MG63 (cell line): ENCODE results near the gene ALDH1L1. TPM values are rescaled to one million over a fixed set of nuclear protein-coding genes. Genes with fewer than 3 reads are reported as not detected.

ENCODE experiments used
- DNase-seq: peaks from one replicate; pipeline ENCODE4 v3.0.0-alpha.2; 2020
- H3K27me3 ChIP-seq: fragments of 250-450 bp; sonication (Bioruptor Pico); 2 replicates; pipeline ENCODE4 v1.5.1; 2020; ENCODE audit warnings: mild to moderate bottlenecking, moderate library complexity
- H3K36me3 ChIP-seq: fragments of 250-450 bp; sonication (Bioruptor Pico); 2 replicates; pipeline ENCODE4 v1.5.1; 2020; ENCODE audit warnings: mild to moderate bottlenecking, moderate library complexity
- H3K4me3 ChIP-seq: fragments of 250-450 bp; sonication (Bioruptor Pico); 2 replicates; pipeline ENCODE4 v1.5.1; 2020; ENCODE audit warnings: mild to moderate bottlenecking, moderate library complexity
- H3K9me3 ChIP-seq: fragments of 250-450 bp; sonication (Bioruptor Pico); 2 replicates; pipeline ENCODE4 v1.5.1; 2020; ENCODE audit warnings: mild to moderate bottlenecking, moderate library complexity
- total RNA-seq: library from RNA; depleted of rRNA; stranded (reverse); fragments of >200 nt; shearing (Covaris generic); gene quantifications from 2 replicates; pipeline ENCODE4 v1.2.3, GENCODE V29; 2014; ENCODE audit warnings: low replicate concordance

Gene ALDH1L1
- total RNA-seq, 1 experiment from 2014 or later, result not detected

- Histone ChIP-seq H3K9me3 (no peaks in the 10 kb centered on the region), H3K4me3 (no peak overlapping the region), H3K27me3 (no peaks in the 10 kb centered on the region), H3K36me3 (no peaks in the 10 kb centered on the region)
- DNase-seq, result no peak
Observed at GRCh38 chr3:126109880-126110235, 70.5 kb downstream of the ALDH1L1 start.

GRCh38 chr3:126109146-126109879 is 71.1 kb downstream of the ALDH1L1 start:
- DNase-seq, result no peak
- H3K4me3 ChIP-seq, result no peak overlapping the region
- H3K9me3 ChIP-seq, result no peaks in the 10 kb centered on the region
- no peaks in the 10 kb centered on the region for H3K36me3 ChIP-seq
- H3K27me3 ChIP-seq, result no peaks in the 10 kb centered on the region

GRCh38 chr3:126108676-126109050 is 71.7 kb downstream of the ALDH1L1 start:
- DNase-seq, result no peak
- Histone ChIP-seq H3K9me3 (no peaks in the 10 kb centered on the region), H3K36me3 (no peaks in the 10 kb centered on the region), H3K27me3 (no peaks in the 10 kb centered on the region), H3K4me3 (no peak overlapping the region)

- Histone ChIP-seq H3K27me3 (no peaks in the 10 kb centered on the region), H3K4me3 (no peak overlapping the region), H3K9me3 (no peaks in the 10 kb centered on the region), H3K36me3 (no peaks in the 10 kb centered on the region)
- DNase-seq, result no peak
Observed at GRCh38 chr3:126107957-126108675, 72.3 kb downstream of the ALDH1L1 start.

- H3K4me3 ChIP-seq, result no peak overlapping the region
- H3K9me3 ChIP-seq, result no peaks in the 10 kb centered on the region
- no peak for DNase-seq
- H3K27me3 ChIP-seq, result no peaks in the 10 kb centered on the region
- H3K36me3 ChIP-seq, result no peaks in the 10 kb centered on the region
Observed at GRCh38 chr3:126107203-126107939, 73.0 kb downstream of the ALDH1L1 start.

GRCh38 chr3:126106336-126107202 is 73.8 kb downstream of the ALDH1L1 start:
- no peak overlapping the region for H3K4me3 ChIP-seq
- H3K27me3 ChIP-seq, result no peaks in the 10 kb centered on the region
- no peaks in the 10 kb centered on the region for H3K36me3 ChIP-seq
- DNase-seq, result no peak
- no peaks in the 10 kb centered on the region for H3K9me3 ChIP-seq

- no peak for DNase-seq
- H3K27me3 ChIP-seq, result no peaks in the 10 kb centered on the region
- no peaks in the 10 kb centered on the region for H3K36me3 ChIP-seq
- no peak overlapping the region for H3K4me3 ChIP-seq
- H3K9me3 ChIP-seq, result no peaks in the 10 kb centered on the region
Observed at GRCh38 chr3:126105691-126106187, 74.6 kb downstream of the ALDH1L1 start.

GRCh38 chr3:126104742-126105605 is 75.4 kb downstream of the ALDH1L1 start:
- Histone ChIP-seq H3K27me3 (no peaks in the 10 kb centered on the region), H3K9me3 (no peaks in the 10 kb centered on the region), H3K4me3 (no peak overlapping the region), H3K36me3 (no peaks in the 10 kb centered on the region)
- DNase-seq, result no peak

GRCh38 chr3:126104028-126104635 is 76.3 kb downstream of the ALDH1L1 start:
- H3K9me3 ChIP-seq, result no peaks in the 10 kb centered on the region
- no peak overlapping the region for H3K4me3 ChIP-seq
- no peaks in the 10 kb centered on the region for H3K27me3 ChIP-seq
- DNase-seq, result no peak
- no peaks in the 10 kb centered on the region for H3K36me3 ChIP-seq

- Histone ChIP-seq H3K9me3 (no peaks in the 10 kb centered on the region), H3K4me3 (no peak overlapping the region), H3K27me3 (no peaks in the 10 kb centered on the region), H3K36me3 (no peaks in the 10 kb centered on the region)
- DNase-seq, result no peak
Observed at GRCh38 chr3:126103121-126104027, 77.0 kb downstream of the ALDH1L1 start.

- DNase-seq, result peak; percentile 89
- no peaks in the 10 kb centered on the region for H3K27me3 ChIP-seq
Observed at GRCh38 chr3:126102530-126102951, 77.8 kb downstream of the ALDH1L1 start.

GRCh38 chr3:126102011-126102410 is 78.4 kb downstream of the ALDH1L1 start:
- no peak overlapping the region for H3K4me3 ChIP-seq
- H3K36me3 ChIP-seq, result no peaks in the 10 kb centered on the region
- peaks cover 4% of the 10 kb centered on the region for H3K9me3 ChIP-seq
- no peaks in the 10 kb centered on the region for H3K27me3 ChIP-seq
- DNase-seq, result no peak

More at GRCh38 chr3:126102530-126102951, 77.8 kb downstream of the ALDH1L1 start:
- H3K36me3 ChIP-seq, result no peaks in the 10 kb centered on the region
- peaks cover under 1% of the 10 kb centered on the region; the same call in 1 of the 2 replicates for H3K9me3 ChIP-seq
- no peak overlapping the region for H3K4me3 ChIP-seq

- H3K36me3 ChIP-seq, result no peaks in the 10 kb centered on the region
- peaks cover 7% of the 10 kb centered on the region for H3K9me3 ChIP-seq
- no peak overlapping the region for H3K4me3 ChIP-seq
- DNase-seq, result peak; percentile 17
- H3K27me3 ChIP-seq, result no peaks in the 10 kb centered on the region
Observed at GRCh38 chr3:126101521-126101982, 78.8 kb downstream of the ALDH1L1 start.

GRCh38 chr3:126100634-126101301 is 79.6 kb downstream of the ALDH1L1 start:
- Histone ChIP-seq H3K9me3 (peaks cover 7% of the 10 kb centered on the region), H3K27me3 (no peaks in the 10 kb centered on the region), H3K4me3 (no peak overlapping the region), H3K36me3 (no peaks in the 10 kb centered on the region)
- DNase-seq, result peak; percentile 86
